Erythroblast (primary cell): ENCODE results near the gene GLTP.
"Not testable (repeated sequence)": the region's sequence is repeated elsewhere in the genome, so short reads cannot be mapped to it uniquely, and the experiment has no call there.

Experiments used
- DNase-seq, 2 experiments: peaks; one replicate each; lab custom pipeline; 2025; lab: John Stamatoyannopoulos, UW
- GATA1 ChIP-seq: IDR thresholded peaks from 2 replicates; pipeline ENCODE4 v1.6.1; 2011; ENCODE audit warnings: low read depth, mild to moderate bottlenecking, control low read depth, low read length, moderate library complexity
- POLR2A ChIP-seq: IDR thresholded peaks from 2 replicates; pipeline ENCODE4 v1.6.1; 2011; ENCODE audit warnings: mild to moderate bottlenecking, low read length

Gene GLTP

GRCh38 chr12:109915171-109916040 lies 35.1 kb upstream of the GLTP start:
- no peak for DNase-seq
- no peak for TF ChIP-seq POLR2A
- no peak for TF ChIP-seq GATA1

- TF ChIP-seq POLR2A (no peak), GATA1 (no peak)
- no peak for DNase-seq
Observed at GRCh38 chr12:109914461-109914860, 34.1 kb upstream of the GLTP start.

- DNase-seq = no peak
- TF ChIP-seq GATA1 (no peak), POLR2A (no peak)
Observed at GRCh38 chr12:109912855-109913321, 32.5 kb upstream of the GLTP start.

GRCh38 chr12:109910969-109911348 lies 30.6 kb upstream of the GLTP start:
- TF ChIP-seq POLR2A = no peak
- TF ChIP-seq GATA1 = no peak
- DNase-seq = peak; percentile 61 to 73

GRCh38 chr12:109910254-109910968 lies 30.1 kb upstream of the GLTP start:
- no peak for DNase-seq
- TF ChIP-seq POLR2A (no peak), GATA1 (no peak)

GRCh38 chr12:109905301-109905700 lies 25.0 kb upstream of the GLTP start:
- TF ChIP-seq POLR2A (no peak), GATA1 (no peak)
- no peak for DNase-seq

GRCh38 chr12:109902891-109903418 lies 22.6 kb upstream of the GLTP start:
- no peak for TF ChIP-seq GATA1
- TF ChIP-seq POLR2A = no peak
- no peak for DNase-seq

- DNase-seq = peak; percentile 54 to 58
Observed at GRCh38 chr12:109900752-109901580, 20.6 kb upstream of the GLTP start.

GRCh38 chr12:109899783-109900751 lies 19.7 kb upstream of the GLTP start, which contains the start of gene TCHP:
TCHP (plus strand) TSS chr12:109900274; CDS start chr12:109903027, 2,753 bp downstream.
- DNase-seq = peak; percentile 91
- TF ChIP-seq POLR2A = peak; percentile 61
- no peak for TF ChIP-seq GATA1

More at GRCh38 chr12:109900752-109901580, 20.6 kb upstream of the GLTP start:
- TF ChIP-seq GATA1 (no peak), POLR2A (no peak)

GRCh38 chr12:109899345-109899744 lies 19.0 kb upstream of the GLTP start:
- not testable (repeated sequence) for DNase-seq

- TF ChIP-seq GATA1 (no peak), POLR2A (no peak)
- no peak for DNase-seq
Observed at GRCh38 chr12:109897029-109897428, 16.7 kb upstream of the GLTP start.

- no peak for DNase-seq
- TF ChIP-seq GATA1 = no peak
Observed at GRCh38 chr12:109896188-109896587, 15.8 kb upstream of the GLTP start.

GRCh38 chr12:109894939-109895338 lies 14.6 kb upstream of the GLTP start:
- DNase-seq = no peak
- TF ChIP-seq POLR2A (no peak), GATA1 (no peak)
